Heart left ventricle (tissue), 13 donors: Measurements from ENCODE around the gene ZNF611.
A peak's percentile ranks its signal among the peaks of the same experiment; 100 is the strongest.

Experiments used
- POLR2A ChIP-seq, 2 donors: fragments of 450-650 bp; IDR thresholded peaks; one replicate each; pipeline ENCODE4 v1.6.1; 2017; ENCODE audit warnings: antibody characterized with exemption in 2 of 2, mild to moderate bottlenecking in 2 of 2, moderate library complexity in 2 of 2
- TF ChIP-seq, protein P1 (sequence below), 12 donors: fragments of 200-600 bp; sonication (generic) in 4 of 12; IDR thresholded peaks; one replicate each; pipeline versions ENCODE4 v1.5.0 to v1.8.0; 2018 to 2022; ENCODE audit warnings: antibody characterized with exemption in 12 of 12, mild to moderate bottlenecking in 5 of 12
- donor health status: ischemic (EF 13 %, LVEDD 7.1; RV severe dilation, severe dysfunction).
- donor health status: DM: no; HTN: yes; CAD: no.
- donor health status: DM: no; HTN: no; CAD: no.
- donor health status: ischemic (EF 25% LVEDD 6.9; RV normal size, moderate dysfunction).
- donor health status: ischemic (EF 25% LVEDD 5.7; RV mildly dilated, moderate dysfunction).
- donor health status: ischemic (EF 35%, LVEDD 5.7; RV mildly dilated, moderate dysfunction).
- donor health status: nonischemic (EF 11% LVEDD 7.7; RV severe dilation, severe dysfunction).
- donor health status: DM: yes; HTN: yes; CAD: no.
- donor health status: PGD.
- donor health status: ischemic (EF 29% LVEDD 5.4; RV normal size, mild dysfunction).
- donor health status: nonischemic (EF 23%, LVEDD 6.1; RV moderate dilation, normal function).

DNA sequence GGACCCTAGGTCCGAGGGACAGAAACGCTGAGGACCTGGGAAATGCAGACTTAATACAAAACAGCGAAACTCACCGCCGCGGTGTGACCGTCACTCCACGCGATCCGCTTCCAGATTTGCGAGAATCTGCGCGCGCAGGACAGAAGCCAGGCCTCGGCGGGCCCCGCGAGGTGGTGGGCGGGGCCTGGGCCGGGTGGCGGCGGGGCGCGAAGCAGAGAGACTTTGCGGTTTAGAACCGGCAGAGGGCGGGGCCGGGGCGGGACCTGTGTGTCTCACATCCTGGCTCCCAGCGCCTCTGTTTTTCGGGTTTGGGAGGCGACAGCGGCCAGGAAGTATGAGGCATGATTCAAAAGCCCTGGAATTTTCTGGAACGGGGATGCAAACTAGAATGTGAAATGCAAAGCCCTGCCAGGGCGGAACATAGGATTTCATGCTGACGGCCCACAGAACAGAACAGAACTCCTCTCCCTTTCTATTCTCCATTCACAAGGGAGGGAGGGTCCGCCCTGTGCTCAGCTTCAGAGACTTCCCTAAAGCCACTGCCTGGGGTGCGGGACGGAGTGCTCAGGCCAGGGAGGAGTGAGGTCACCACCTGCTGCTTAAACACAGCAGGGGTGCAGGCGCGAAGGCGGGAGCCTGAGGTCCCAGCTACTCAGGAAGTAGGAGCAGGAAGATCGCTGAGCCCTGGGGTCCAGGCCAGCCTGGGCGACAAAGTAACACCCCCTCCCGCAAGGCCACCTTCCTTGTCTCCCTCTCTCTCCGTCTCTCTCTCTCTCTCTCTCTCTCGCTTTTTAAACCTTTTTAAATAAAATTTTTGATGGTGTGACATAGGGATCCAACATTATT, 44.3 kb downstream of the ZNF611 start:
- TF ChIP-seq, protein P1, sequence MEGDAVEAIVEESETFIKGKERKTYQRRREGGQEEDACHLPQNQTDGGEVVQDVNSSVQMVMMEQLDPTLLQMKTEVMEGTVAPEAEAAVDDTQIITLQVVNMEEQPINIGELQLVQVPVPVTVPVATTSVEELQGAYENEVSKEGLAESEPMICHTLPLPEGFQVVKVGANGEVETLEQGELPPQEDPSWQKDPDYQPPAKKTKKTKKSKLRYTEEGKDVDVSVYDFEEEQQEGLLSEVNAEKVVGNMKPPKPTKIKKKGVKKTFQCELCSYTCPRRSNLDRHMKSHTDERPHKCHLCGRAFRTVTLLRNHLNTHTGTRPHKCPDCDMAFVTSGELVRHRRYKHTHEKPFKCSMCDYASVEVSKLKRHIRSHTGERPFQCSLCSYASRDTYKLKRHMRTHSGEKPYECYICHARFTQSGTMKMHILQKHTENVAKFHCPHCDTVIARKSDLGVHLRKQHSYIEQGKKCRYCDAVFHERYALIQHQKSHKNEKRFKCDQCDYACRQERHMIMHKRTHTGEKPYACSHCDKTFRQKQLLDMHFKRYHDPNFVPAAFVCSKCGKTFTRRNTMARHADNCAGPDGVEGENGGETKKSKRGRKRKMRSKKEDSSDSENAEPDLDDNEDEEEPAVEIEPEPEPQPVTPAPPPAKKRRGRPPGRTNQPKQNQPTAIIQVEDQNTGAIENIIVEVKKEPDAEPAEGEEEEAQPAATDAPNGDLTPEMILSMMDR (IDR thresholded peaks at IDR 0.05) = peak in 11 of 12 donors; percentile 17 to 62 (median 34)
- TF ChIP-seq POLR2A (IDR thresholded peaks at IDR 0.05) = peak in 1 of 2 donors; percentile 88
